NCI-H1417 treated with DMSO at 0.1 percent for 48 hours (cell line): ENCODE data around the gene HS3ST3B1.

Experiments used
- DNase-seq: peaks from one replicate; lab custom pipeline; 2025; lab: John Stamatoyannopoulos, UW

HS3ST3B1 gene

DNA sequence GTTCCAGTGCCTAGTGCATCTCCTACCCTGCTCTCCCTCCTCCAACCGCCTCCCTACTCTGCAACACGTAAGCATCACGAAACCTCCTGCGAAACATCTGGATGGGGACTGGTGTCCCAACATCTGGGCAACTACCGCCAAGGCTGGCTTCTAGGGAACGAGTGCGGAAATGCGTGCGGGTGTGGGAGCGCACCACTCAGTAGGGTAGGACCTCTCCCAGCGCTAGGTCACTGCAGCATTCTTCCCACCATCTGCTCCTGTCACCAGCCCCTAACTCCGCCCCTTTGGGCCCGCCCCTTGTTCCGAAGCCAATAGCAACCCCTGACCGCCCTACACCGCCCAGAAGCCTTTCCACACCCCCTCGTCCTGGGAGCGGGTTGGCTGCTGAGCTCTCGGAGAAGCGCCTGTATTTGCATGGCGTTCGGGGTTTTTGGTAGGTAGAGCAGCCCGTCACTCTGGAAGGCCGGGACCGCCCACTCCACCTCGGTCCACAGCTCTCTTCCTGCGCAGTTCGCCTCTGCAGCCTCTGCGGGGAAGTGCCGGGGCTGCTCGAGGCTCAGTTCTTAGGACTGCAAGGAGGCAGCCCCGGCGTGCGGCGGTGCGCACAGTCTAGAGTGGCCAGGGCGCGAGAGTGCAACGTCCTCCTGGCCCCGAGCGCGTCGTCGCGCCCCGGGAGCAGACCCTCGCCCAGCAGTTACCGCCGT, at the start of gene HS3ST3B1:
HS3ST3B1 (plus strand) TSS at position 507 of the 704 bp plus-strand sequence. CDS start 438 bp downstream, outside the sequence.
- peak; percentile 50 for DNase-seq

DNA sequence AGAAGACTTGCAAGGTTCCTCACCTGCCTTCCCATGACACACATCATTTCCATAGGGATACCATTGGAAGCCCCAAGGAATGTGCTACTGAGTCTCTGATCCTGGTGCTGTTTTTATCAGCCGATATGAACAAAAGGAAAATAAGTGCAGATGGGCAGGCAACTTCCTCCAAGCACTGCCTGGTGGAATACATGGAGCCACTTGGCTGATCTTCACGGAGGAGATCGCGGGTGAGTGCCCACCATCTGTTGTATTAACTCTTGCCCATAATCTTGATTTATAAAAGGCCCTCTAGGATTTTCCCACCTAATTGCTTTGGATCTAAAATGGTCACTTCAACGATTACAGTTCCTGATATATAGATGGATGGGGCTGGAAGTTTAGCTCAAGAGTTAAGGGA, 39.5 kb upstream of the HS3ST3B1 start:
- DNase-seq: no peak

DNA sequence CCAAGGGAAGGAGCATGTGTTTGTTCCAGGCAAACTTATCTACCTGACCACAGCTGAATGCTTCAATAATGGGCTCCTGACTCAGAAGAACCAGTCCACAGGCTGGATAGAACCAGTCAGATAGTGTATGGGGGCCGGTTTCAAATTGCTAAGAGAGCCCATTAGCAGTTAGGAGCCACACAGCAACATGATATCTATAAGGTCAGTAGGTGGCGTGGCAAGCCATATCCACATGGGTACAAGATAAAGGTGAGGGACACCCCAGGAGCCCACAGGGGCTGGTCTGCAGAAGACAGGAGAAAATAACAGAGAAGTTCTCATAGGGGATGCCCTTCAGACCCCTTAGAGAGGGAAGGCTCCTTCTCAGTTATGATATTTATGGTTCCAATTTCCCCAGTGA, 32.6 kb upstream of the HS3ST3B1 start:
- DNase-seq: no peak

DNA sequence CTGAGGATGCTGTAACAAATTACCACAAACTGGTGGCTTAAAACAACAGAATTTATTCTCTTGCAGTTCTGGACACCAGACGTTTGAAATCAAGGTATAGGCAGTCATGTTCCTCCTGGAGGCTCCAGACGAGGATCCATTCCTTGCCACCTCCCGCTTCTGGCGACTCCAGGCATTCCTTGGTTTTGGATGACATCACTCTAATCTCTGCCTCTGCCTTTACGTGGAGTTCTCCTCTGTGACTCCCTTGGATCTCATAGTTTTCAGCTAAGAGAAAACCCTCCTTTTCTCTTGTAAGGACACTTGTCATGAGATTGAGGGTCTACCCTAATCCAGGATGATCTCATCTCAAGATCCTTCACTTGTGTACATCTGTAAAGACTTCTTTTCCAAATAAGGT, 31.4 kb upstream of the HS3ST3B1 start:
- no peak for DNase-seq

DNA sequence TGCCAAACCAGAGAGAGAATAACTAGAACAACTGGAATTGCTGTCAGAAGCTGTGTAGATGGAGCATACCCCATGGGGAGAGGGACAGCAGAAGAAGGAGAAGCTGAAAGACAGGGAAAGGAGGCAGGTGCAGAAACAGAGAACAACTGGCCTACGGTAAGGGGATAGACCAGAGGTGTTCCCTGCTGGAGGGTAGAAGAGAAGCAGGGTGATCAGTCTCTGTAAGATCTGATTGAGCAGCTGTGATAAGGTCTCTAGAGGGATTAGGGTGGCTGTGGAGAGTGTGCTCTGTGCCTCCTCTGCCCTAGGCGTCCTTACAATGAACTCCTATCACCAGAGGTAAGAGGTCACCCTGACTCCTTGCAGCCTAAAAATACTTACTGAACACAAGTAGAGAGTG, 30.4 kb upstream of the HS3ST3B1 start:
- DNase-seq: no peak

DNA sequence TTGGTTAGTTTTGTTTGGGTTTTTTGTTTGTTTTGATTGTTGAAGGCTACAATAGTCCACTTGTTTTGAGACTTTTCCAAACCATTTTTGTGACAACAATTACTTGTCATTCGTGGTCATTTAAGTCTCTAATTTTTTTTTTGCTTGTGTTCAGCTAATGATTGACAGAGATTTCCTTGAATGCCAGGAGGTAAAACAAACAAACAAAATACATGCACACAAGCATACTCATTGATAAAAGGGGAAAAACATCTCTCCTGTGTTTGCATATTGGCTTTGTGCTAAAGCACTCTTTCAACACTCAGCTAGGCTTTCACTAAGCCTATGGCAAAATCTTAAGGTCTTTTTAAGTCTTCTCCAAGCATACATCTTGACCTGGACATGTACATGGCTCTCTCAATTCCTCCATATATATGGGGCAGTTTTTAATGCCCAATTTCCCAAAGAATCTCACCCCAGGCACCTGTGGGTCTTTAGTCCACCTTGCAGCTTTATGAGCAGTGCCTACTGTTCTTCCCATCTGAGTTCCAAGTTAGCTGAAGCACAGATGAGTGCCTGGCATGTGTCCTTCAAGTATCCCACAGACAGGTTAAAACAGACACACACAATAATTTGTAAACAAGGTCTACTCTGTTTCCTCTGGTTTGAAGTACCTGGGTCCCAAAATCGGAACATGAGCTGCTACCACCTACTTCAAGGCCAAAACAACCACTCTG, 24.2 kb upstream of the HS3ST3B1 start:
- DNase-seq: no peak

DNA sequence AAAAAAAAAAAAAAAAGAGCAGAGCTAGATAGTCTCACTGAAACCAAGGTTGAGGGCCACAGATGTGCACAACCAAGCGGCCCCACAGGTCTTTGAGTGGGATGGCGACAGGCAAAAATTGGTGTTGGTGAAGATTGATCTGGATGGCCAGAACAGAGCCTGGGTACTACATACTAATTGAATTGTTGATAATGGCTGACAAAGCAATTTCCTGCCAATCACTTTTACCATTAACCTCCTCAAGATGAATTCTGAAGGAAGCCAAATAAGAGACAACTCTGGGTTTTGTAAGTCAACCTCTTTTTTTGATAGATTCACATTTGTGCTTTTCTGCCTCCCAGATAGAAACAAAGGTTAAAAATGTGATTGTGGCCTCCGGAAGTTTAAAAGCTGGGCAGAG, 19.4 kb upstream of the HS3ST3B1 start:
- no peak for DNase-seq

DNA sequence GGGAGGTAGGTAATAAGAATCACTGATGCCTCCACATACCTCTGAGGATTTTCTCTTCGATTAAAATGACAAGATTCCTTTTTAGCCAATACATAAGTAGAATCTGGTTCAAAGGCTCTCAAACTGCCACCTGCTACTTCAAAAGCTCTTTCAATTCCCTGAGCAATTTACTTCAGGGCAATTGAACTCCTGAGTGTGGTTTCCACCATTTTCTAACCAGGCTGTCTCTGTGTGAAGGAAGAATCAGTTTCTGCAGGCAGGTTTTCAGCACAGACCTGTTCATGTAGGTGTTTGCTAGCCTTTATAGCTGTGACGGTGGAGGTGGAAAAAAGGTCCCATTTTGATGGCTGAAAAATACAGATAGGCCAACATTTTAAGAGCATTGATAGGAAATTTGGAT, 18.2 kb upstream of the HS3ST3B1 start:
- no peak for DNase-seq

DNA sequence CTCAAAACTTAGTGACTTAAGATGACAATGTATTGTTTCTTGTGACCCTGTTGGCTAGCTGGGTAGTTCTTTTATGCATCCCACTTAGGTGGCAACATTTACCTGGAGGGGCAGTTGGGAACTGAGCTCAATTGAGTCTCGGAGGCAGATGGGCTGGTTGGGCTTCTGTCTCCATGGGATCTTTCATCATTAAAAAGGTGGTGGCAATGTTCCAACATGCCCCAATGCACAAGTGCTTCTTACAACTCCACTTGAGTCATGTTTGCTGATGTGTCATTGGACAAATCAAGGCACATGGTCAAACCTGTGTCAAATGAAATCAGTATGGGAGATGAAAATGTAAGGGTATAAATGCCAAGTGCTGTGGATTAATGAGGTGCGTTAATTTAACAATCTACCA, 11.7 kb upstream of the HS3ST3B1 start:
- DNase-seq: no peak

DNA sequence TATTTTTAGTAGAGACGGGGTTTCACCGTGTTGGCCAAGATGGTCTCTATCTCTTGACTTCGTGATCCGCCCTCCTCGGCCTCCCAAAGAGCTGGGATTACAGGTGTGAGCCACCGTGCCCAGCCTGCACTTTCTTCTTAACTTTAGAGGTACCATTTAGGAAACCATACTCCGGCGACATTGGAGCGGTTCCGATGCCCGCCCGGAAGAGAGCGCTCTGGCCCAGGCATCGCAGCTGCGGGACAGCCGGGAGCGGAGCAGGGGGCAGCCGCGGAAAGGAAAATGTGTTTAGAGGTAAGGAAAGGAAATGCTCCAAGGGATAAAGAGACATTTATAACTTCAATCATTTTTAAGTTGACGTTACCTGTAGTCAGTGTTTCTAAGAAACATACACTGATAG, 6.0 kb upstream of the HS3ST3B1 start:
- no peak for DNase-seq

DNA sequence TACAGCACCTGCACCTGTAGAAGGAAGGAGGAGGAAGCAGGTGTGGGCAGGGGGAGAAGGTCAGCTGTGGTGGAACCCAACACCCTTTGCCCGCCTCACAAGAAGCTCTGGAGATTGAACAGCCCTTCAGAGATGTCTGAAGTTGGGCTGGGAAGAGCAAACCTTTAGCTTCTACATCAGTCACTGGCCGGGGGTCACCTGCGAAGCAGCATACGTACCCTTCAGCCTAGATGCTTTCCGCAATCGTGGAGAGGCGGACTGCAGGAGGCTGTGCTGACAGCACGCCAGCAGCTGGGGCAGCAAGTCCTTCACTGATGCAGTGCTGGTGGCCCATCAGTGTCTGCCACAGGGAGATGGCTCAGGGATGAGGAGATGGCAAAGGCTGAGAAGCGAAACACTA, 5.2 kb upstream of the HS3ST3B1 start:
- no peak for DNase-seq

DNA sequence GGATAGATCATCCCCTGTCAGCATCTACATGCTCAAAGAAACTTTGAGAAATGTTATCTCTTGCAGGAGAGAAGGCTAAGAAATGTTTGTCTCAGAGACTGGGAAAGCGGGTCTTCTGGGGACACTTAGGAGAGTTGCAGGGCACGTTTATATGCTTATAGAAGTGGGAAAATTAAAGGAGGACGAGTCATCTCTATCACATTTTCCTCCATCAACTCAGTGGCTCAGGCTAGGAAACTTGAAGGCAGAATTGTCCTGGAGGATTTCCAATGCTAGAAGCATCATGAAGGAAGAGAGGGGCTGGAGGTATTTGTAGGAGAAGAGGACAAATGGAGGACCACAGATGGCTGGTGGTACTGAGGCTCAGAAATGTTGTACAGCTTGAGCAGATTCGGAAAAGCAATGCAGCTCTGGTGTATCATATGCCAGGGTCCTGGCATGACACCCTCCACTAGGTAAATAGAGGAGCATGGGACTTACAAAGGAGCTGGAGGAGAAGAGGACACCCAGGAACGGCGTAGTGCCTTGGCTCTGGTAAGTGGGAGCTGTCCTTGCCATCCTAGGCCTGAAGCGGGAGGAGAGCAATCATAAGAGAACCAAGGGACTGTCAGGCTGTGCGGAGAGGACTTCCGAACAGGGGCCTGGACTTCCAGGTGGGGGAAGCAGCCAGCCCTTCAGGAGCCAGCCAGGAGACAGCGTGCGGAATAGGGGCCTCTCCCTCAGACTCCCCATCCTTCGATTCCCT, 4.5 kb upstream of the HS3ST3B1 start:
- no peak for DNase-seq

DNA sequence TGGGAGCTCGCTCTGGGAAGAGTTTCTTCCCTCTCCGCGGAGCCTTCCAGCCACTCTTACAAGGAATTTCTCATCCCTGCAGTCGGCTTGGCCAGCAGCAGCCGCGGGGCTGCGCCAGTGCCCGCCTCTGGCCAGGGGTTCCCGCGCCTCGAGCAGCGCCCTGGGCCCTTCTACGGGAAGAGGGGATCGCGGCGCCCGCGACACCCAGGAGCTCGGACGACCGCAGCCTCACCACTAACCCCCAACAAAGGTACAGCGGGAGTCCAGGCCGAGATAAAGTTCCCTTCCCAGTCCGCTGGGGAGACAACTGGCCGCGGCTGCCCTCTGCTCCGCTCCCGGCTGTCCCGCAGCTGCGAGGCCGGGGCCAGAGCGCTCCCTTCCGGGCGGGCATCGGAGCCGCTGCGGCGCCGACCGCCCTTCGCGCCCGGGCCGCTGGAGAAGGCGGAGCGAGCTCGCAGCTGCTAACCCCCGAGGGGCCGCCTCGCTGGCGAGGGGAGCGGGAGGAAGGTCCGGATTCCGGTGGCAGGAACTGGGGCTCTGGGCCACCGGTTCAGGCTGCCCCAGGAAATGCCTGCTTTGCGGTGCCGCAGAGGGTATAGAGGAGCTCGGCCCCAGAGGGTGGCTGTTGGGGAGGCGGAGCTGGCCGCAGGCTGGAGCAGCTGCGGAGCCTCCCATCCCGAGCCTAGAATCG, 3.6 kb upstream of the HS3ST3B1 start:
- no peak for DNase-seq

DNA sequence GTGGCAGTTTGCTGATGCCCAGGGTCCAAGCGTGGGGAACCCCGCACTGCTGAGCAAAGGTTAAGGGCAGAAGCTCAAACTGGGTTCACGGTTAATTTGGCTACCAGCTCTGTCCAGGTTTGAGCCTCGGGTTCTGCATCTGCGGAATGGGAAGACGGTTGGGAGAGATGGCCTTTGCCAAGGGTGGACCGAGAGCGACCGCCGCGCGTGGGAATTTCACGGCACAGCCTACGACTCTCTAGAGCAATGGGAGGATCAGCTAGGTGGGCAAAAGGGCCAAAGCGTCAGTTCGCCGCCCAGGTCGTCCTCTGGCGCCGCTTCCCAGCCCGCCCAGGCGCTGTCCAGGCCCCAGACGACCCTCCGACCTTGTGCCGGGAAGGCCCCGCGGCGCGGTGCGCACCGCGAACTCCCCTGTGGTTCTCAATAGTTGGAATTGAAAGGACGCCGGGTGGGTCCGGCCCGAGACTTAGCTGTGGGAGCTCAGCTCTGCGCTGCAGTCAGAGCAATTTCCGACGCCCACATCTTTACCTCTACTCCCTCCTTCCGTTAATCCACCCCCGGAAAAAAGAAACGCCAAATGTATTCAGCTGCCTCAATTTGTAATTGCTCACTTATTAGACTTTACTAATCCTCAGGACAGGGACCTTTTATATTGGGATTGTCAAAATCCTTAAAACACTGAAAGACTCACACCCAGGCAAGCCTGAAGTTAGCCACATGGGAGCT, 2.5 kb upstream of the HS3ST3B1 start:
- no peak for DNase-seq

DNA sequence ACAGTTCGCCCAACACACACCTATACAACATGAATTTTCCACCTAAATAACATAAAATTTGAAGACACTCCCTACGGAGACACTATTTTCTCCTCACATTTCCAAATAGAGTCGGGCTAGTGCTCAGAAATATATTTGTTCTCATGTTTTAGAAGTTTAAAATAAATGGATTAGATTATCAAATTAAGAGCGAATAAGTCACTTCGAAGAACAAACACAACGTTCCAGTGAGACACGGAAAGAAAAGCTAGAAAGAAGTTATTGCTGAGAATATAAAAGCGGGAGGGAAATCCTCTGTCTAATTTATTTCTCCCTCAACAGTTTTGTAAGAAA, 2.0 kb upstream of the HS3ST3B1 start:
- DNase-seq: no peak

DNA sequence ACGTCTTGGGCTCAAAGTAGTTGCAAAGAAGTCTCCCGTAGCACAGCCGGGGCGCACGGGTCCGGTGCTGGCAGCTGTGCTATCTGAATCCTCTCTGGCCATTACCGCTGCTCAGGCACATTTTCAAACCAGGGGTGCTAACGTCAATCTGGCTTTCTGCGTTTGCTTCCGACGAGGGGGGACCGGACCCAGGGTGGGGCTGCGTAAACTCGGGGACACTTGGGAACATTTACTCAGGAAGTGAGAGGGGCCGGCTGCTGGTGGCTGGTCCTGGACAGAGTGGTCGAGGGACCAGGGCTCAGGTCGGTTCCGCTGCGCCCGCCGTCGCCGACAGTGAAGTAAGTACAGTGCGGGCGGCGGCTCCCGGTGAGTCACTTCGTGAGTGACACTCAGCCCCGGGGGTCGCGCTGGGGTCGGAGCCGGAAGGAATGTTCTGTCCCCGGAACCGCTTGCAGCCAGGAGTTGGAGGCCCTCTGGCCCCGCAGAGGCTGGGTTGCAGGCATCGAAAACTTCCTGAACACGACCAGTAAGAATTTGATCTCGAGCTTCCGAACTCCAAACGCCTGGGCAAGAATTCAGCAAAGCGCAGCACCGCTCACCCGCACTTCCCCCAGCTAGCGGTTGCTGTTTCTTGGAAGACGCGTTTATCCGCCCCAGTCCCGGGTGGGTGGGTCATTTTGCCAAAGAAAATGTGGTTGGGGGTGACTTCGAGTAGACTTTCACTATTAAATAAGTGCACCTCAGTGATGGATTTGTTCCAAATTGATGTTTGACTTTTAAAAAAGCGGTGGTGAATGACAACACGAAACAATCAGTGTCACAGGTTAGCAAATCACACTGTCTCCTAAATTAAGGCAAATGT, 1.4 kb upstream of the HS3ST3B1 start:
- DNase-seq: no peak

DNA sequence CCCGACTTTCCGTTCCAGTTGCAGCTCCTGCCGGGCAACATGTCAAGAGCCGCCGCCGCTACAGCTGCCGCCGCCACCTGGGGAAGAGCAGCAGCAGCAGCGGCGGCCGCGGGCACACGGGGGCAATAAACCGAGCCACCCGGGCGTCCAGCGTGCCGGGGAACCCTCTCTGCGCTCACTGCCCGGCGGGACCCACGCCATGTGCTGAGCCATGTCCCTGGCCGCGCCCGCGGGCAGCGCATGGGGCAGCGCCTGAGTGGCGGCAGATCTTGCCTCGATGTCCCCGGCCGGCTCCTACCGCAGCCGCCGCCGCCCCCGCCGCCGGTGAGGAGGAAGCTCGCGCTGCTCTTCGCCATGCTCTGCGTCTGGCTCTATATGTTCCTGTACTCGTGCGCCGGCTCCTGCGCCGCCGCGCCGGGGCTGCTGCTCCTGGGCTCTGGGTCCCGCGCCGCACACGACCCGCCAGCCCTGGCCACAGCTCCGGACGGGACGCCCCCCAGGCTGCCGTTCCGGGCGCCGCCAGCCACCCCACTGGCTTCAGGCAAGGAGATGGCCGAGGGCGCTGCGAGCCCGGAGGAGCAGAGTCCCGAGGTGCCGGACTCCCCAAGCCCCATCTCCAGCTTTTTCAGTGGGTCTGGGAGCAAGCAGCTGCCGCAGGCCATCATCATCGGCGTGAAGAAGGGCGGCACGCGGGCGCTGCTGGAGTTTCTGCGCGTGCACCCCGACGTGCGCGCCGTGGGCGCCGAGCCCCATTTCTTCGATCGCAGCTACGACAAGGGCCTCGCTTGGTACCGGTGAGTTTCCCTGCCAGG, 604 bp downstream of the HS3ST3B1 start:
- DNase-seq: no peak

DNA sequence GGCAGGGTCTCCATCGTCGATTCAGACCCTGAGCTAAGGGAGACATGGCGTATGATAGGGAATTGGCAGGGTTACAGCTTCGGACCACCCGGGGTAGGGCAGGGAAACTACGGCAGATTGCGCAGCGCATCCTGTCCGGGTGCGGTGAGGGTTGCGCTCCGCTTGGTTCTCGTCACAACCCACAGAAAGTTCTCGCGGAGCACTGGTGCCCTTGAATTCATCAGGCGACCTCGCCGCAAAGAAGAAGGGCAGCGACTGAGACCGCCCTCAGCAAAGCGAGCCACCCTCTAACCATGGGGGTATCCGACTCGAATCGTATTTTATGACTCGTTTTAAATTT, 1.2 kb downstream of the HS3ST3B1 start:
- DNase-seq: no peak

DNA sequence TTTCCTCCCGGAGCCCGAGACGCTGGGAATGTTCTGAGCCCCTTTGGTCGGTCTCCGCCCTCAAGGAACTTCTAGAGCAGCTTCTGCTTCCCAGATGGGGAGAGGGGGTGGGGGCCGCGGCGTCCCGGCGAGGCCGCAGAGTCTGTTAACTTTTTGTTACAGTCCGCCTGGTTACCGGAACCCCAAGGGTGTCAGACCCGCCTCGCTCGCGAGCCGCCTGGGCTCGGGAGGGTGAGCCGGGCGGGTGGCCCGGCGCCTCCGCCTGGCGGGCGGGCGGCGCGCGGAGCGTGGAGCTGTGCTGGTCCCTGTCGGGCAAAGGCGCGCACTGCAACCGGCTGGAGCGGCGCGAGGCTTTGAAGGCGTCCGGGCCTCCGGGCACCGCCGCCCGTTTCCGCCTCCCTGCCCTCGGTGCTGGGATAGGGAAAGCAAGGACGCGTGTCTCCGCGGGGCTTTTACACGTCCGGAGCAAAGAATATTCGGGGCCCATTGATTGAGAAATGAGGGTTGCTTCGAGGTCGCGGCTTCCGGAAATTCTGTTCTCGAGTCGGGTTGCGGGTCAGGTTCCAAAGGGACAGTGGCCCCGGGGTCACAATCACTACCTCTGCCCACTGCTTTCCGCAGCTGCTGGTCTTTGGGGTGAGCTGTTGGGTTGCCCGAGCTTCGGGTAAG, 1.7 kb downstream of the HS3ST3B1 start:
- no peak for DNase-seq
